Calu3 (cell line): Measurements from ENCODE around the gene SLC22A31. TPM values are rescaled to one million over a fixed set of nuclear protein-coding genes. Genes with fewer than 3 reads are reported as not detected.

ENCODE experiments used
- BruUV-seq: library from RNA; stranded (reverse); fragments of 400-500 nt; replicated peaks from 2 replicates; lab custom pipeline; 2021; lab: Mats Ljungman, UMichigan
- CTCF ChIA-PET: fragments of 300-600 bp; sonication (Branson Sonifier 250); formaldehyde crosslinking; loops from one replicate; lab custom pipeline; 2022; ENCODE audit warnings: antibody characterized with exemption; lab: Charles Lee
- DNase-seq: peaks from one replicate; pipeline ENCODE4 v3.0.0; 2022
- H3K27ac Mint-ChIP-seq: one replicate; pipeline ENCODE4 v1.8.0; 2022; ENCODE audit warnings: mixed read lengths; ENCODE audit not compliant: unreplicated experiment
- H3K27me3 Mint-ChIP-seq: one replicate; pipeline ENCODE4 v1.8.0; 2022; ENCODE audit warnings: mixed read lengths; ENCODE audit not compliant: unreplicated experiment
- H3K36me3 Mint-ChIP-seq: one replicate; pipeline ENCODE4 v1.8.0; 2022; ENCODE audit warnings: mild to moderate bottlenecking, moderate library complexity, mixed read lengths; ENCODE audit not compliant: insufficient read depth, unreplicated experiment
- H3K4me1 Mint-ChIP-seq: one replicate; pipeline ENCODE4 v1.8.0; 2022; ENCODE audit warnings: mild to moderate bottlenecking, low read depth, mixed read lengths; ENCODE audit not compliant: unreplicated experiment
- H3K4me3 Mint-ChIP-seq: one replicate; pipeline ENCODE4 v1.8.0; 2022; ENCODE audit warnings: mild to moderate bottlenecking, low read depth, moderate library complexity, mixed read lengths; ENCODE audit not compliant: unreplicated experiment
- H3K9me3 Mint-ChIP-seq: one replicate; pipeline ENCODE4 v1.8.0; 2022; ENCODE audit warnings: low read depth, mixed read lengths; ENCODE audit not compliant: unreplicated experiment
- intact Hi-C: fragments of 100-400 bp; cut with micrococcal nuclease; formaldehyde crosslinking; loops from one replicate; pipeline ENCODE4 v1.10.0; 2022; ENCODE audit not compliant: unreplicated experiment
- total RNA-seq: library from RNA; stranded (reverse); gene quantifications from 2 replicates; pipeline ENCODE4 v1.2.3, GENCODE V29; 2022
- TF ChIP-seq, protein P1 (sequence below): fragments of 200-600 bp; IDR thresholded peaks from one replicate; pipeline ENCODE4 v1.8.0; 2022; ENCODE audit warnings: antibody characterized with exemption; ENCODE audit not compliant: unreplicated experiment

The SLC22A31 gene
- total RNA-seq, 1 experiment from 2014 or later = 0.52 TPM

DNA sequence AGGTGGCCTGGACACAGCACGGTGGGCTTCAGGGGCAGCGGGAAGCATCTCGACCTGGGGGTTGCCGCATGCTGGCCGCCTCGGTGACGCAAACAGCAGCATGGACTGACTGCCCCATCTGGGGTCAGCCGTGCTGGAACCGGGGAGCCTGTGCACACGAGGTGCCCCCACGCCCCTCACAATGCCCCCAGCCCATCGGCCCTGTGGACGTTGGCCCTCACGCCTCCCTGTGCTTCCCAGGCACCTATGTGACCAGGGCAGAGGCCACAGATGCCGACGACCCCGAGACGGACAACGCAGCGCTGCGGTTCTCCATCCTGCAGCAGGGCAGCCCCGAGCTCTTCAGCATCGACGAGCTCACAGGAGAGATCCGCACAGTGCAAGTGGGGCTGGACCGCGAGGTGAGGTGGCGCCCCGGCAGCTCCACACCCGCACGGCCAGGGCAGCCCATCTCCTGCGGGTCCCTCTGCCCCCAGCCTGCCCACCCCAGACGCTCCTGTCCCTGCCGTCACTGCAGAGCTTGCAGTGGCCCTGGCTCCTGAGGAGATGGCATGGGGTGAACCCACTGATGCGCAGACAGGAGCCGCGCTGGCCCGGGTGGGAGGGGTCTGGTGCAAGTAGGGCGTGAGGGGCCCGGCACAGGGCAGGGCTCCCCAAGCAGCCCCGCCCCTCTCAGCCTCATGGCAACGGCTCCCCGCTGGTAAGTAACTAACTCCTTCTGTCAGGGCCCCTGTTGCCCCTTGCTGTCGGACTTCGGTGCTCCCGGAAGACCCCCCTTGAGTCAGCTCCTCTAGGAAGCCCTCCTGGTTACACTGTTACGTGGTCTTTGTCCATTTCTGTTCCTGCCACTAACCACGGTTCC lies 15.2 kb downstream of the SLC22A31 start:
- H3K4me3 Mint-ChIP-seq = no peak overlapping the region
- CTCF ChIA-PET = no interaction called here
- BruUV-seq = no TSS peak
- H3K4me1 Mint-ChIP-seq = no peaks in the 10 kb centered on the region
- intact Hi-C loops = no loop called here
- TF ChIP-seq, protein P1, sequence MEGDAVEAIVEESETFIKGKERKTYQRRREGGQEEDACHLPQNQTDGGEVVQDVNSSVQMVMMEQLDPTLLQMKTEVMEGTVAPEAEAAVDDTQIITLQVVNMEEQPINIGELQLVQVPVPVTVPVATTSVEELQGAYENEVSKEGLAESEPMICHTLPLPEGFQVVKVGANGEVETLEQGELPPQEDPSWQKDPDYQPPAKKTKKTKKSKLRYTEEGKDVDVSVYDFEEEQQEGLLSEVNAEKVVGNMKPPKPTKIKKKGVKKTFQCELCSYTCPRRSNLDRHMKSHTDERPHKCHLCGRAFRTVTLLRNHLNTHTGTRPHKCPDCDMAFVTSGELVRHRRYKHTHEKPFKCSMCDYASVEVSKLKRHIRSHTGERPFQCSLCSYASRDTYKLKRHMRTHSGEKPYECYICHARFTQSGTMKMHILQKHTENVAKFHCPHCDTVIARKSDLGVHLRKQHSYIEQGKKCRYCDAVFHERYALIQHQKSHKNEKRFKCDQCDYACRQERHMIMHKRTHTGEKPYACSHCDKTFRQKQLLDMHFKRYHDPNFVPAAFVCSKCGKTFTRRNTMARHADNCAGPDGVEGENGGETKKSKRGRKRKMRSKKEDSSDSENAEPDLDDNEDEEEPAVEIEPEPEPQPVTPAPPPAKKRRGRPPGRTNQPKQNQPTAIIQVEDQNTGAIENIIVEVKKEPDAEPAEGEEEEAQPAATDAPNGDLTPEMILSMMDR = no peak
- H3K36me3 Mint-ChIP-seq = peaks cover 15% of the 10 kb centered on the region
- H3K27me3 Mint-ChIP-seq = peaks cover 80% of the 10 kb centered on the region
- DNase-seq = no peak
- H3K27ac Mint-ChIP-seq = no peak overlapping the region
- no peaks in the 10 kb centered on the region for H3K9me3 Mint-ChIP-seq

GRCh38 chr16:89184677-89184932 lies 15.7 kb downstream of the SLC22A31 start:
- intact Hi-C loops = no loop called here
- Mint-ChIP-seq H3K4me3 (no peak overlapping the region), H3K27me3 (peaks cover 74% of the 10 kb centered on the region), H3K27ac (no peak overlapping the region), H3K9me3 (no peaks in the 10 kb centered on the region), H3K4me1 (no peaks in the 10 kb centered on the region), H3K36me3 (peaks cover 15% of the 10 kb centered on the region)
- CTCF ChIA-PET = interaction anchor here (0.6 kb wide), 1 partner anchor 543 kb away, joined by 3 read pairs; no protein-coding TSS in a partner anchor
- no TSS peak for BruUV-seq
- no peak for DNase-seq
- TF ChIP-seq, protein P1 = no peak

GRCh38 chr16:89183975-89184676 lies 16.2 kb downstream of the SLC22A31 start:
- CTCF ChIA-PET = interaction anchor here (0.6 kb wide), 1 partner anchor 543 kb away, joined by 3 read pairs; no protein-coding TSS in a partner anchor
- DNase-seq = no peak
- Mint-ChIP-seq H3K36me3 (peaks cover 12% of the 10 kb centered on the region), H3K9me3 (no peaks in the 10 kb centered on the region), H3K27me3 (peaks cover 69% of the 10 kb centered on the region), H3K4me3 (no peak overlapping the region), H3K4me1 (no peaks in the 10 kb centered on the region), H3K27ac (no peak overlapping the region)
- TF ChIP-seq, protein P1 = no peak
- intact Hi-C loops = no loop called here
- BruUV-seq = no TSS peak

GRCh38 chr16:89183463-89183862 lies 16.9 kb downstream of the SLC22A31 start:
- CTCF ChIA-PET = interaction anchor here (1.0 kb wide), 2 partner anchors 9 kb away, joined by 4 to 11 read pairs; no protein-coding TSS in a partner anchor
- no TSS peak for BruUV-seq
- H3K27me3 Mint-ChIP-seq = peaks cover 63% of the 10 kb centered on the region
- peak; percentile 31 for DNase-seq
- TF ChIP-seq, protein P1 = no peak
- no peaks in the 10 kb centered on the region for H3K9me3 Mint-ChIP-seq
- peaks cover 11% of the 10 kb centered on the region for H3K36me3 Mint-ChIP-seq
- intact Hi-C loops = no loop called here
- H3K27ac Mint-ChIP-seq = no peak overlapping the region
- H3K4me3 Mint-ChIP-seq = no peak overlapping the region
- H3K4me1 Mint-ChIP-seq = no peaks in the 10 kb centered on the region
